Breast epithelium (tissue), 4 donors: ENCODE measurements around the gene C9orf40. TPM values are rescaled to one million over a fixed set of nuclear protein-coding genes. Genes with fewer than 3 reads are reported as not detected.

ENCODE experiments used
- DNase-seq, 2 donors: peaks; one replicate each; pipeline ENCODE4 v3.0.0-alpha.2; 2019; ENCODE audit warnings: low spot score in 2 of 2
- H3K27ac ChIP-seq, 2 donors: fragments of 200-600 bp; sonication (generic) in 1 of 2; one replicate each; pipeline ENCODE4 v1.5.1; 2016 to 2019; ENCODE audit warnings: mild to moderate bottlenecking in 1 of 2
- H3K27me3 ChIP-seq, 2 donors: fragments of 200-600 bp; sonication (generic) in 1 of 2; one replicate each; pipeline versions ENCODE4 v1.5.1 to v1.6.0; 2017 to 2019; ENCODE audit warnings: control low read depth in 1 of 2, mild to moderate bottlenecking in 1 of 2
- H3K36me3 ChIP-seq: fragments of 200-600 bp; one replicate; pipeline ENCODE4 v1.5.1; 2019
- H3K4me1 ChIP-seq, 2 donors: fragments of 200-600 bp; sonication (generic); one replicate each; pipeline ENCODE4 v1.5.1; 2016 to 2019; ENCODE audit warnings: control low read depth in 1 of 2
- H3K4me3 ChIP-seq, 3 donors: fragments of 200-600 bp; sonication (generic); 1 replicate in 2 of 3; 2 replicates in 1 of 3; pipeline ENCODE4 v1.5.1; 2016 to 2019; ENCODE audit warnings: mild to moderate bottlenecking in 3 of 3, moderate library complexity in 2 of 3
- H3K9me3 ChIP-seq, 2 donors: fragments of 200-600 bp; sonication (generic) in 1 of 2; one replicate each; pipeline ENCODE4 v1.5.1; 2016 to 2019; ENCODE audit warnings: control low read depth in 1 of 2
- POLR2A ChIP-seq: fragments of 450-650 bp; IDR thresholded peaks from one replicate; pipeline ENCODE4 v1.6.1; 2016; ENCODE audit warnings: antibody characterized with exemption, mild to moderate bottlenecking, moderate library complexity
- POLR2AphosphoS5 ChIP-seq, 3 donors: sonication (generic); formaldehyde crosslinking; IDR thresholded peaks; one replicate each; pipeline ENCODE4 v1.6.1; 2017; ENCODE audit warnings: antibody characterized with exemption in 3 of 3
- intact Hi-C: fragments of 100-400 bp; cut with DNase I; formaldehyde crosslinking; loops from one replicate; pipeline ENCODE4 v1.15.1; 2023; ENCODE audit warnings: low total_unique reads
- total RNA-seq, 3 donors: library from RNA; depleted of rRNA; stranded (reverse); fragments of >200 nt; gene quantifications; one replicate each; pipeline ENCODE4 v1.1.0, GENCODE V29; 2016
- TF ChIP-seq, protein P1 (sequence below), 3 donors: fragments of 450-650 bp; IDR thresholded peaks; one replicate each; pipeline ENCODE4 v1.5.1; 2016 to 2017; ENCODE audit warnings: antibody characterized with exemption in 3 of 3, mild to moderate bottlenecking in 3 of 3, moderate library complexity in 3 of 3

Gene C9orf40
- total RNA-seq, 3 donors from 2014 or later = 2.4 to 4.6 (median 4.2) TPM

GRCh38 chr9:74910036-74910435 lies 42.7 kb downstream of the C9orf40 start:
- Histone ChIP-seq H3K4me1 (no peaks in the 10 kb centered on the region), H3K36me3 (no peaks in the 10 kb centered on the region), H3K27me3 (no peaks in the 10 kb centered on the region), H3K9me3 (peaks cover 0 to 6% of the 10 kb centered on the region in 2 donors), H3K4me3 (no peak overlapping the region), H3K27ac (no peak overlapping the region)
- TF ChIP-seq, protein P1, sequence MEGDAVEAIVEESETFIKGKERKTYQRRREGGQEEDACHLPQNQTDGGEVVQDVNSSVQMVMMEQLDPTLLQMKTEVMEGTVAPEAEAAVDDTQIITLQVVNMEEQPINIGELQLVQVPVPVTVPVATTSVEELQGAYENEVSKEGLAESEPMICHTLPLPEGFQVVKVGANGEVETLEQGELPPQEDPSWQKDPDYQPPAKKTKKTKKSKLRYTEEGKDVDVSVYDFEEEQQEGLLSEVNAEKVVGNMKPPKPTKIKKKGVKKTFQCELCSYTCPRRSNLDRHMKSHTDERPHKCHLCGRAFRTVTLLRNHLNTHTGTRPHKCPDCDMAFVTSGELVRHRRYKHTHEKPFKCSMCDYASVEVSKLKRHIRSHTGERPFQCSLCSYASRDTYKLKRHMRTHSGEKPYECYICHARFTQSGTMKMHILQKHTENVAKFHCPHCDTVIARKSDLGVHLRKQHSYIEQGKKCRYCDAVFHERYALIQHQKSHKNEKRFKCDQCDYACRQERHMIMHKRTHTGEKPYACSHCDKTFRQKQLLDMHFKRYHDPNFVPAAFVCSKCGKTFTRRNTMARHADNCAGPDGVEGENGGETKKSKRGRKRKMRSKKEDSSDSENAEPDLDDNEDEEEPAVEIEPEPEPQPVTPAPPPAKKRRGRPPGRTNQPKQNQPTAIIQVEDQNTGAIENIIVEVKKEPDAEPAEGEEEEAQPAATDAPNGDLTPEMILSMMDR (IDR thresholded peaks at IDR 0.05) = no peak
- no peak for TF ChIP-seq POLR2A
- TF ChIP-seq POLR2AphosphoS5 (IDR thresholded peaks at IDR 0.05) = no peak
- intact Hi-C loops = no loop called here
- DNase-seq = no peak

DNA sequence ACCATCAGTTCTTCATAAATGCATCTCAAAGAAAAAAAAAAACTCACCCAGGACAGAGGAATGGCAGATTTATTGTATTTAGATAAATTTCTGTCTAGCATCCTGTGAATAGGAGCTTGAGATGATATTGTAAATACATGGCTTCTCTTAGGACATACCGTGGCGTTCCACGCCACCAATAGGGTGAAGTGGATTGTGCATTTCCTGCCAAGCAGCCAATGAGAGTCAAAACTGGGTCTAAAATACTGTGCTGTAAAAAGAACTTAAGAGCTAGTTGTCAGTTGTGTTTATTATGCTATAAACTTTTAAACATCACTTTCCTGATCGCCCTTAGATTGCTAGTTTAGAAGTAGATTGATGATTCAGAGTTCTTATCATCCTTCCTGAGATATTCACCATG lies 44.0 kb downstream of the C9orf40 start:
- DNase-seq = no peak
- intact Hi-C loops = no loop called here
- Histone ChIP-seq H3K9me3 (peaks cover 0 to 6% of the 10 kb centered on the region in 2 donors), H3K27me3 (no peaks in the 10 kb centered on the region), H3K4me1 (no peaks in the 10 kb centered on the region), H3K27ac (no peak overlapping the region), H3K4me3 (no peak overlapping the region), H3K36me3 (no peaks in the 10 kb centered on the region)
- TF ChIP-seq, protein P1 (IDR thresholded peaks at IDR 0.05) = no peak
- TF ChIP-seq POLR2A (no peak), POLR2AphosphoS5 (IDR thresholded peaks at IDR 0.05) (no peak)

DNA sequence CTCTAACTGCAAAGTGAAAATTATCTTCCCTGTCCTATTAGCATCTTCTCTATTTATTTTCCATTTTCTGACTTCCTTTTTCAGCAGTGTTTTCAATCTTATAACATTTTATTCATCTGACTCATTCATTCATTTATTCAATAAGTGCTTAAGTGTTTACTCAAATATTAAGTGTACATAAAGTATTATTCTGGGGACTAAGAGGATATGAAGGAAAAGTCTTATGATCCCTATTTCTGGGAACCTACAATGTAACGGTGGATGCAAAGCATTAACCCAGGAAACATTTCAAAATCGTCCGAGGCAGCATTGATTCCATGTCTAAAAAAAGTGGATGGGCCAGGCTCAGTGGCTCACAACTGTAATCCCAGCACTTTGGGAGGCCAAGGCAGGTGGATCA lies 45.6 kb downstream of the C9orf40 start:
- TF ChIP-seq, protein P1 (IDR thresholded peaks at IDR 0.05) = no peak
- TF ChIP-seq POLR2A (no peak), POLR2AphosphoS5 (IDR thresholded peaks at IDR 0.05) (no peak)
- Histone ChIP-seq H3K27me3 (no peaks in the 10 kb centered on the region), H3K4me1 (no peaks in the 10 kb centered on the region), H3K4me3 (no peak overlapping the region), H3K9me3 (peaks cover 0 to 6% of the 10 kb centered on the region in 2 donors), H3K36me3 (no peaks in the 10 kb centered on the region), H3K27ac (no peak overlapping the region)
- intact Hi-C loops = no loop called here
- DNase-seq = no peak

- DNase-seq = no peak
- Histone ChIP-seq H3K27ac (no peak overlapping the region), H3K4me1 (no peaks in the 10 kb centered on the region), H3K27me3 (no peaks in the 10 kb centered on the region), H3K36me3 (no peaks in the 10 kb centered on the region), H3K4me3 (no peak overlapping the region), H3K9me3 (no peaks in the 10 kb centered on the region)
- no peak for TF ChIP-seq POLR2AphosphoS5 (IDR thresholded peaks at IDR 0.05)
- no peak for TF ChIP-seq POLR2A
- TF ChIP-seq, protein P1 (IDR thresholded peaks at IDR 0.05) = no peak
- intact Hi-C loops = no loop called here
These were observed 51.7 kb downstream of the C9orf40 start for GRCh38 chr9:74901001-74901400.

Other genes with a start within 250 kb of the C9orf40 start
- gene TRPM6, start 65.0 kb downstream of the C9orf40 start, total RNA-seq = 1 to 10 TPM in 2 of 3 donors, under 1 TPM in 1; 0.80 to 1.3 (median 1.2) TPM
- gene CARNMT1, start 75.4 kb upstream of the C9orf40 start, total RNA-seq = 10 to 100 TPM; 12.3 to 31.8 (median 29.9) TPM
- gene NMRK1, start 135.2 kb upstream of the C9orf40 start, total RNA-seq = 10 to 100 TPM; 21.8 to 27.9 (median 27.7) TPM
- 10 to 100 TPM; 26.9 to 38.9 (median 36.4) TPM for gene OSTF1, start 135.6 kb upstream of the C9orf40 start, total RNA-seq